ENCODE data around the gene KCNAB1.

- TF ChIP-seq POLR2A (IDR thresholded peaks at IDR 0.05), result no peak
- TF ChIP-seq CTCF (IDR thresholded peaks at IDR 0.05), result no peak
- TF ChIP-seq EP300 (IDR thresholded peaks at IDR 0.05), result no peak
Observed at GRCh38 chr3:156250550-156250949, 130.2 kb downstream of the KCNAB1 start.

Measured in tibial nerve (tissue), 4 donors.